GM21825 (cell line): ENCODE results near the gene ERN1.

Experiments
- ATAC-seq: cut with Tn5 transposase; IDR thresholded peaks from one replicate; pipeline ENCODE4 v1.9.1; 2021; ENCODE audit warnings: mild to moderate bottlenecking, moderate library complexity; ENCODE audit not compliant: unreplicated experiment

Gene ERN1

DNA sequence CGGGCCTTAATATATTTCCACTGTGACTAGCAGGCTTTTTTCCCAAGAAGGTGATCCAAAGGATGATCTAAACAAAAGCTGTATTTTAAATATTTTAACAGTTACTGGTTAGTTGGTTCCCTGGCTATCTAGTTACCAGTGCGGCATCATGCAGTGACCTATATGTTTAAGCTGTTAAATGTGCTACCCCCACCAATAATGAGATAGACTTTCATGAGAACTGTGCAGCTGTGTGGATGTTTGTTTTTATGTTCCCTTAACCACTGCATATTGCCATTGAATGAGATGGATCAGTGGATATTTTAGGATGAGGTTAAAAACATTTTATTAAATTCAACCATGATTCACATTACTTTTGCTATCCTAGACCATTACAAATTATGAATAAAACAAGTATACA lies 16.9 kb downstream of the ERN1 start:
- ATAC-seq, result no peak

DNA sequence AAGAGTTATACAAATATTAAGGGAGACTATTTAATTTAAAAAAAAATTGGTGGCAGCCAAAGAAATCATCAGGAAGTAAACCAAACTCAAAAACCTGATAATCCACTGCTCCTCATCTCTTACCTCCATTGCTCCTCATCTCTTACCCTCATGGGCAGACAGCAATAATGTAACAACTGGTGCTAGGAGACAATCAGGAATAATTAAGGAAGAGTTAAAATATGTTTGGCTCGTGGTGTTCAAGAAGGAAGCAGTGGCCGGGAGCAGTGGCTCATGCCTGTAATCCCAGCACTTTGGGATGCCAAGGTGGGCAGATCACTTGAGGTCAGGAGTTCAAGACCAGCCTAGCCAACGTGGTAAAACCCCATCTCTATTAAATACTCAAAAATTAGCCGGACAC lies 18.1 kb downstream of the ERN1 start:
- ATAC-seq, result no peak

DNA sequence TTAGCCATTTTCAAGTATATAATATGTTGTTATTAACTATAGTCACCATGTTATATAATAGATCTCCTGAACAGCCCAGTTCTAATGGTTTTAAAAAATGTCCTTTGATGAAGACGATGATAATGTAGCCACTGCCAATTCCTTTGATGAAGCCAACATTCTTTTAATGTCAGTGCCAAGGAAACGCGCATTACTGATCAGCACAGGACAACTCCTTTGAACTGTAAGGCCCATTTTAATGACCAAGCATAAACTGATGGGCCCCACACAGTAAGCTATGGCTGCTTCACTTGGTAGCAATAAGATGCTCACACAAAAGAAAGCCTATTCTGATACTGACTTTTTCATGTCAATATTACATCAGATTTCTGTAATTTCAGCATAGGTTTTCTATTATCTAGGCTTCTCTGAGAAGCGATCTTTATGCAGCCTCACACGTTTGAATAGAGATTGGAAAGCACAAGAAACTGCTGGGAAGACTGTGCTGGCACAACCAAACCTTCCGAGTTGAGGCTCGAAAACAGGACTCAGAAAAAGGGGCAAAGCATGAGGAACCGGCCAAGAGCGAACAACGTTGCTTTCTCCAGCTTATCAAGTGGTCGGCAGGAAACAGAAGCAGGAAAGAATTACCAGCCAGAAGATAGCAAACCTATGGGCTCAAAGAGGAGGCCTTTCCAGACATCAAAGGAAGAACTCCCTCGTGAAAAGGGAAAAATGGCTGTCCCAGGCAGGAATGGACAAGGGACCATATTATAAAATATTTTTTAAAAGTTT lies 19.4 kb downstream of the ERN1 start:
- no peak for ATAC-seq

DNA sequence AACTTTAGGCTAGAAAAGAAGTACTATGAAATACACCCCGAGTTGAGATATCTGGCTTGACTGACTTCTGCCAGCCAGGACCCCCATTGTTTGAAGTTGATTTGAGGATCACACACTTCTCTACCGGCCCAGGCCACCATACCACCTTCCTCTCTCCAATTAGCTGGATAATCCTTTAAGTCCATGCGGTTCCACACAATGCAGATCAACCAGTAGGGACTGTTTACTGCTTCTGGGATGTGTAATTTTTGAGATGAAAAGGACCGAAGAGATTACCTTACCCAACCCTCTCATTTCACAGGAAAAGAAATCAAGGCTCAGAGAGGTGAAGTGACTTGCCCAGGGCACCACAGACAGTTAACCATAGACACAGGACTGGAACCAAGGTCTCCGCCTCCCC lies 20.5 kb downstream of the ERN1 start:
- ATAC-seq, result no peak

DNA sequence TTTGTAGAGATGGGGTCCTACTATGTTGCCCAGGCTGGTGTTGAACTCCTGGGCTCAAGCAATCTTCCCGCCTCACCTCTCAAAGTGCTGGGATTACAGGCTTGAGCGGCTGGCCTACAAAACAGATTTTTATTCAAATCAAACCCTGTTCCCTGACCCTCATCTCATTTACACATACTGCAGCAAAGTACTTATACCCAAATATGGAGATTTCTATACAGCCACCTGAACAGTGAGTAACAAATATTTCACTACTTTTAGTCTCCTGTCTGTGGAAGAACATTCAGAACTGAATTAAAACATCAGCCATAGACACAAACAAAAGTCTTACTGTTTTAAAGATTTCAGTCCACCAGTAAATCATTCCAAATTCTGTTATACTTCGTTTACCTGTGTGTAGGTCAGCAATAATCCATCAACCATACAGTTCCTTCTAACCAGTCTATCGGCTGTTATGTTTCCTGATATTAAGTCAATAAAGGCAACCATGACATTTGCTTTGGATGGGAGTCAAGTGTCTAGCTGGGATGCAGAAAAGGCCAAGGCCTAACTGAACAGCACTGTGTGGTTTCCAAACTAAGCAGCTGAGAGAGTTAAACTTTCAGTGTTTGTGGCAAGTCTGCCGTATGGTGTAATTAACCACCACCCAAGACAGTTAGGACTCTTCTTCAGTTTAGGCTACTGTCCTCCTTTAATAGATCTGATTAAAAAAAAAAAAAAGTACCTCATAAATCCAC lies 22.3 kb downstream of the ERN1 start:
- ATAC-seq, result no peak

DNA sequence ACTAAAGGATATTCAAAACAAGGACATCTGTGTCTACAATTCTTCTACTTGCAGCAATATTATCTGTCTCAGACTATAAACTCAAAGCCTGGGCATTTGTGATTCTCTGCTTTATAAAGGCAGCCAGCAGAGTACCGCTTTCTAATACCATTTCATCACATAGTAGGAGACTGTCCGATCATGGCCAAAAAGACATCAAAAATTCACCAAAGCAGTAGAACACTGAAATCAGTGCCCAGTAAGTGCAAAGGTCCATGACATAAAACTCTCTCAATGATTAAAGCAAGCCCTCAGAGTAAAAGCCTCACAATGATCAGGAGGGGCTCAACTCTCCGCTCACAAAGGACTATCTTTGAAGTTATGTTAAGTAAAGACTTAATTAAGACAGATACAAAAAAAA lies 23.0 kb downstream of the ERN1 start:
- ATAC-seq, result no peak

DNA sequence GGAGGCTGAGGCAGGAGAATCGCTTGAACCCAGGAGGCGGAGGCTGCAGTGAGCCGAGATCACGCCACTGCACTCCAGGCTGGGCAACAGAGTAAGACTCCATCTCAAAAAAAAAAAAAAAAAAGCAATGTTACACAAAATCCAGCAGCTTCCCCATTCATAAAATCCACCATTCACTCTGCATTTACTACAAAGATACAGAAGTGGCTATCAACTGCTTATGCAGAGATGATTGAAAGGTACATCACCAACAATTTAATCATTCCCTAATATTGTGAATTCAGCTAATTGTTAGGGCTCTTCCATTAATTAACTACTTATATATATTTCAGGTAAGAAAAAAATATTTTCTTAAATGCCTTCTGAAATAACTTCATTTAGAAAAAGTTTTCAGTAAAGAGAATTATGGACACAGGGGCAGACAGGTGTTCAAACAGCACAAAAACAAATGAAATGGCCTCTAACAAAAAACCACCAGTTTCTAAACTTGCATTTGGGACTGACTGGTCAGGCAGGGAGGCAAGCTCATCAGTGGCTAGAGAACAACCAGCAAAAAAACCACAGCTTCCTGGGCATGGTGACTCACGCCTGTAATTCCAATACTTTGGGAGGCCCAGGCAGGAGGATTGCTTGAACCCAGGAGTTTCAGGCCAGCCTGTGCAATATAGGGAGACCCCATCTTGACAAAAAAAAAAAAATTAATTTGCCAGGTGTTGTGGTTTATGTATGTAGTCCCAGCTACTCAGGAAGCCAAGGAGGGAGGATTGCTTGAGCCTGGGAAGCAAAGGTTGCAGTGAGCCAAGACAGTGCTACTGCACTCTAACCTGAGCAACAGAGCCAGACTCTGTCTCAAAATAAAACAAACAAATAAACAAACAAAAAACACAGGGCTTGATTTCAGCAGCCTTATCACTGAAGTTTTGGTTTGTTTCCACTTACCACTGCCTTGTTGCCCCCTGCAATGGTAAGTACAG lies 26.3 kb downstream of the ERN1 start:
- peak; percentile 50 for ATAC-seq

DNA sequence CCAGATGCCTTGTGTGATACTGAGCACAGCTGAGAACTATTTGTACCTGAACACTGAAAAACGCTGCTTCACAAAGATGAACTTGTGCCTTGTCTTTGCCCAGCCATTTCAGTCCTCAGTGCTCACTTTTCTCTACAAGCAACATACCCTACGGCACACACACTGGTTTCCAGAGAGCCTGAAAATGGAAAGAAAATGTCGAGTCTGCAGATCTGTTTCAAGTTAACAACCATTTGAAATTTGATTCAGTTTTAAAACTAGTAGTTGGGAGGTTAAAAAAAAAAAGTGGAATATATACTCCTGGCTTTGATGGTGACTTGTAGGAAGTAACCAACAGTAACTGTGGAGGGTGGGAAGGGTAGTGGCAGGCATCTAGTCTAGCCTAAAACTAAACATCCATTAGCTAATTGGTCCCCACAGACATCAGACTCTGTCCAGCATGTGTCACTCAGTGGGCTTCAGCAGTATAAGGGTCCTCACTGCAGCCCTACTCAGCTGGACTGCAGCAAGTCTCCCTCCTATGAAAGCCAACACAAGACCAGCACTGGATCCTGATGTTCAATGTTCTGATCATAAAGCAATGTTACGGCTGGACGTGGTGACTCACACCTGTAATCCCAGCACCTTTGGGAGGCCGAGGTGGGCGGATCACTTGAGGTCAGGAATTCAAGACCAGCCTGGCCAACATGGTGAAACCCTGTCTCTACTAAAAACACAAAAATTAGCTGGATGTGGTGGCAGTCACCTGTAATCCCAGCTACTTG lies 27.1 kb downstream of the ERN1 start:
- no peak for ATAC-seq

DNA sequence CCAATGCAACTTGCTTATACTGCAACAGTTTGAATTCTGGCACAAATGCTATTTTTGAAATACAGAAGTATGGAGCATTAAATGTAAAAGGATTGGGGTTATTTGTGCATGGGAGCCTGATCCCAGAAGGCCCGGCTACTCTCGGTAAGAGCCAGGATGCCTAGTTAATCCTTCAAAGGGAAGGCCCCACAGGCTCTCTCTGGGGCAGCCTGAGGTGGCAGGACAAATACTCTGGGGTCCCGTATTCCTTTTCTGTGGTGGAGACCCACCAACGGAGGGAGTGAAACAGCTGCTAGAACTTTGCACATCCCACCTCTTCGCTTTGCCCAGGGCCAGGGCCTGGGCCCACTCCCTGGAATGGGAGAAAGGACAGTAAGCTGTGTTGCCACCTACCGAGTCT lies 30.4 kb downstream of the ERN1 start:
- no peak for ATAC-seq

DNA sequence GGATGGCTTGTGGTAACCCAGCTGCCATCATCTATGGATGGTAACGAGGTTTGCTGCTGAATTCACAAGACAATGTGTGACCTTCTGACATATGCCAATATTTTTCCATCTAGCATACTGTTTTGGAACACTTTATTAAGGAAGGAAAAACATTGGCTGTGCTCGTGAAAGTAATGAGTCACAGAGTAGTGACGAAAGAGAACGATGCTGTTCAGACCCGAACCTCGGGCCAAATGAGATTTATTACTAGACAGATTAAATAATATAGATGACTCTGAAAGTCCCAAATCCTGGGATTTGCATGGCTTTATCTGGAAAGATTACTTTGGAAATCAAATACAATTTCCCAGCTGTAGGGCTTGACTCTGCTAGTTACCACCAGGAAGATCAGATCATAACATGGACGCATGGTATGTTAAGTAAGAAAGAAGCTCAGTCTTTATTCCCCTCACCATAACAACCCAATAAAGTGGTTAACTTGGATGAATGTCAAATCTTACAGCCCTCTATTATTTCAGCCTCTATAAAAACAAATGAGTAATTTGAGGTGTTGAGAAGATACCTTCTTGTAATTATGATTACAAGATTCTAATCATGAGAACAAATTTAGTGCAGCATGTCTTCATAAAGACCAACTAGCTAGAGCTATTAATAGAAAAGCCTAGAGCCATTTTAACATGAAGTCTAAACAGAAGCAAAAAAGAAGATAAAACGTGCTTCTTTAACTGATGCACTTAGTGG lies 32.6 kb downstream of the ERN1 start:
- no peak for ATAC-seq

DNA sequence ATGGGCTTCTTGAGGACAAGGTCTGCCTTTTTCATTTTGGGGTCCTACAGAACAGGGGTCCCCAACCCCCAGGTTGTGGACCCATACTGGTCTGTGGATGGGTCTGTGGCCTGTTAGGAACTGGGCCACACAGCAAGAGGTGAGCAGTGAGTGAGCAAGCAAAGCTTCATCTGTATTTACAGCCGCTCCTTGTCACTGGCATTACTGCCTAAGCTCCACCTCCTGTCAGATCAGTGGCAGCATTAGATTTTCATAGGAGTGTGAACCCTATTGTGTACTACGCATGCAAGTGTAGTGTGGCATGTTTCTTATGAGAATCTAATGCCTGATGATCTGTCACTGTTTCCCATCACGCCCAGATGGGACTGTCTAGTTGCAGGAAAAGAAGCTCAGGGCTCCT lies 33.9 kb downstream of the ERN1 start:
- no peak for ATAC-seq

DNA sequence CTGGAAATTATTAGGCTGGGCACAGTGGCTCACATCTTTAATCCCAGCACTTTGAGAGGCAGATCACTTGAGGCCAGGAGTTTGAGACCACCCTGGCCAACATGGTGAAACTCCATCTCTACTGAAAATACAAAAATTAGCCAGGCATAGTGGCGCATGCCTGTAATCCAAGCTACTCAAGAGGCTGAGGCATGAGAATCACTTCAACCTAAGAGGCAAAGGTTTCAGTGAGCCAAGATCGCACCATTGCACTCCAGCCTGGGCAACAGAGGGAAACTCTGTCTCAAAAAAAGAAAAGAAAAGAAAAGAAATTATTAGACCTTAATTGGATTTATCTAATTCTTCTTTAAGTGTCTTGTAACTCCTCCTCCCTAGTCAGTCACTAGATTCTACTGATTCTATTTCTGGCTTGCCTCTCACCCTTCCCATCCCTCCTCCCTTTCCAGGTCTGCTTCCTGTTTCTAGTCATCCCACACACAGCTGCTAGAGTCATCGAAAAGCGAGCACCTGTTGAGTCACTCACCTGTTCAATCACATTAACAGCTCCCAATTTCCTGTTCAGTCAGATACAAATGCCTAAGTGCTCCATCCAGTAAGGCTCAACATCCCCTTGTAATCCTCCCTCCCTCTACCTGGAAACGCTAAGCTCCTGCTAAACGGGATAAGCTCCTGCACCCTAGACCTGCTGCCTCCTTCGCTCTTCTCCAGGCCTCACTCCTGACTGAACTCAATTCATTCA lies 34.6 kb downstream of the ERN1 start:
- no peak for ATAC-seq

DNA sequence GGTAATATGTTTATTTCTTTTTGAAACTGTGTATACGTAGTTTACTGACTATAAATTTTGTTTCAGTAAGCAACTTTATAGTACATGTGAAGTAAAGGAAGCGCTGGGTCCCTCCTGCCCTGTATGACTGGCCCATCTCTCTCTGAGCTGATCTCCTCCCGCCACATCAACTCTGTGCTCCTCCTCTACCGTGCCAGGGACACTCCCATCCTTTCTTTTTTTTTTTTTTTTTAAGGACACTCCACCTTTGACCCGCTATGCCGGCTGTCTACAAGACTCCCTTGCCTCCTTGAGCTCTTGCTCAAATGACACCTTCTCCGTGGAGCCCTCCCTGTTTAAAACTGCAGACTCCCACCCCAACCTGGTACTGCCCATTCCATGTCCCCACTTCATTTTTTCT lies 35.5 kb downstream of the ERN1 start:
- no peak for ATAC-seq

DNA sequence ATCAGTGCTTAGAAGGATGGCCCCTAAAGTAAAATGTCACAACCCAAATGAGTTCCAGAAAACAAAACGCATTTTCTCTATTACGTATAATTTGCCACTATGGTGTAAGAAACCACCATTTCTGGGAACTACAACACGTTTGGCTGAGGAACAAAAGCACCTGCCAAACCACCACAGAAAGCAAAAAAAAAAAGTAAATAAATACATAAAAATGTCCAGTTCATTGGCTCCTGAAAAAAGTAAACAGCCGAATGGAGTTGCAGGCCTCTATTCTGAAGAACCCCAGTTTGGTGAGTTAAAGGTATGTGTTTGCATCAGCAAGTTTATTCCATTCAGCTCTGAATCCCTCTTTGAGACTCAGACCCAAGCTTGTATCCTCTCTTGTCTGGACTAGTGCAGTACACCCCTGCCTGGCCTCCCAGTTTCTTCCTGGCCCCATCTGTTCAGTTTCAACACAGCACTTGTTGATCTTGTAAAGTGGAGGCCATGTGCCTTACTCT lies 36.9 kb downstream of the ERN1 start:
- ATAC-seq, result no peak

DNA sequence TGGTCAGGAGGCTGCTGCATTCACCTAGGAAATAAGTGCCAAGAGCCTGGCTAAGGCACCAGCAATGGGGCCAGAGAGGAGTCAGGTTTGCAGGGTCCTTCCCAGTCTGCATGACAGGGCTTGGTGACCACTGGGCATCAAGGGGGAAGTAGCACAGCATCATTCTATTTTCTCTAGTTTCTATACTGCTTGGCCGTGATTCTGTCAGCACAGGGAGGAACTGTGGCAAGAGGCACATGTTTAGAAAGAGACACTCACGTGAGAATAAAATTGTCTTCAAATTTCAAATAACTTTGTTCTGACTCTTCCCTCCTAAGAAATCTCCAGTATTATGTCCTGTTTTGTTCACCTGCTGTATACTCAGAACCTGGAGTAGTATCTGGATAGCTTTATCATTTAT lies 37.8 kb downstream of the ERN1 start:
- no peak for ATAC-seq

DNA sequence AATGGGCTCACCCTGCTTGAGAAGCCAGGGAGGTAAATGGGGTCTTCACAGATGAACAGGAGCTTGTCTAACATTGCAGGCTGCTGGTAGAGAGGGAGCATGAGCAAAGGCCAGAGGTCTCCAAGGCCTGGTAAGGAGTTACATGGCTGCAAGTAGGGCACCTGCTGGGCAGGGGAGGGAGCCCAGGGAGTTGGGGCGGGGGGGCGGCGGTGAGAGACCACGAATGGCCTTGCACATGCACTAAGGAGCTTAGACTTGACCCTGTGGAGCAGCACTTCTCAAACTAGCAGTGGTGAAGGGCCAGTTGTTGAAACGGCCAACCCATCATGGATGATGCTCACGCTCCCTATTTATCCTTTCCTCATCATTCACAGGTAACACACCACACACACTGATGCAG lies 38.4 kb downstream of the ERN1 start:
- ATAC-seq, result no peak

DNA sequence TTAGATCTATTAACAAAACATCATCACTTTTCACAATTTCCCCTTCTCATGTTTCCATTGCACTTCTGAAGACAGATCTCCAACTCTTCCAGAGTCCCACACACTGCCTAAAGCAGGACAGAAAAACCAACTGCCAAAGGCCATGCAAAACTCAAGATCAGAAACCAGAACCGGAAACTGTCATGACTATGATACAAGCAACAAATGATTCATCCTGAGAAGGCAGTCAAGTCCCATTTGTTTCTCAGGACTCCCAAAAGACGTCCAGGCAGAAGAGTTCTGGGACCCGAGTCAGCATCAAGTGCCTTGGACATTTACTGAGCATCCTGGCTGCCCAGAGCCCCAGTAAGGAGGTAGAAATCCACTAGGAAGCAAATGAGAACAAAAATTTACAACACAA lies 38.8 kb downstream of the ERN1 start:
- peak; percentile 63 for ATAC-seq

DNA sequence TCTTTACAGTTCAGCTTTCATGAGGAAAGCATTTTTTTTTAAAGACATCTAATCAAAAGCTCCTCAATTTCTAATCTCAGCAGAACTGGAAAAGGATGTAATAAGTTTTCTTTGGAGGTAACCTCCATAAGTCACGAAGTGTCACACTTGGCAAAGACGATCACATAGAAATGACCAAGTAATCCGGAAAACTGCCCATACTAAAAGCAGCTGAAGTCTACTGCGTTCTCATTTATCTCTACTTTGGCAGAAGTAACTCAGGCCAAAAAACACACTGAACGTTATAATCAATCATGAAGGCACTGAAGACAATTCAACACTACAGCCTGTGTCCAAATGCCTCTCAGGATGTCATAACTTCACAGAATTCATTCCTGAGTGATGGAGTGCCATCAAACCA lies 39.8 kb downstream of the ERN1 start:
- ATAC-seq, result no peak
